Stimulated activated CD8-positive, alpha-beta memory T cell treated with anti-CD3 and anti-CD28 coated beads, Interleukin-15, amount 100 ng/mL, for 4 hours (primary cell): ENCODE results near the gene TBXA2R.

Source experiments
- DNase-seq, 2 donors: peaks; one replicate each; pipeline ENCODE4 v3.0.0-alpha.2; 2020; ENCODE audit warnings: low read depth in 2 of 2

TBXA2R gene

GRCh38 chr19:3619631-3620012 lies 12.9 kb upstream of the TBXA2R start:
- no peak for DNase-seq

GRCh38 chr19:3618811-3619630 lies 12.3 kb upstream of the TBXA2R start:
- DNase-seq = no peak

GRCh38 chr19:3618144-3618810 lies 11.6 kb upstream of the TBXA2R start:
- DNase-seq = peak in 1 of 2 donors; percentile 22

- DNase-seq = no peak
Measured at GRCh38 chr19:3617463-3617862, 10.8 kb upstream of the TBXA2R start.

GRCh38 chr19:3615524-3616135 lies 9.0 kb upstream of the TBXA2R start:
- no peak for DNase-seq

GRCh38 chr19:3614858-3615505 lies 8.3 kb upstream of the TBXA2R start:
- DNase-seq = no peak

GRCh38 chr19:3613818-3614661 lies 7.4 kb upstream of the TBXA2R start:
- no peak for DNase-seq

- DNase-seq = no peak
Measured at GRCh38 chr19:3612901-3613741, 6.4 kb upstream of the TBXA2R start.

- DNase-seq = no peak
Measured at GRCh38 chr19:3612330-3612729, 5.7 kb upstream of the TBXA2R start.

- no peak for DNase-seq
Measured at GRCh38 chr19:3611841-3612240, 5.2 kb upstream of the TBXA2R start.

GRCh38 chr19:3610745-3611717 lies 4.4 kb upstream of the TBXA2R start:
- no peak for DNase-seq

GRCh38 chr19:3609779-3610719 lies 3.4 kb upstream of the TBXA2R start:
- no peak for DNase-seq

- no peak for DNase-seq
Measured at GRCh38 chr19:3608750-3609322, 2.2 kb upstream of the TBXA2R start.

GRCh38 chr19:3608079-3608641 lies 1.5 kb upstream of the TBXA2R start:
- DNase-seq = no peak

GRCh38 chr19:3607303-3608078 lies 816 bp upstream of the TBXA2R start:
- DNase-seq = no peak

GRCh38 chr19:3606174-3606689 lies 443 bp downstream of the TBXA2R start:
- DNase-seq = no peak
